PC-3 (cell line): ENCODE data around the gene RPE65.

ENCODE experiments used
- EZH2 ChIP-seq: fragments of 300-600 bp; sonication (generic); IDR thresholded peaks from one replicate; pipeline ENCODE4 v1.6.1; 2017; ENCODE audit warnings: antibody characterized with exemption, mild to moderate bottlenecking, low read length; ENCODE audit not compliant: unreplicated experiment
- EZH2phosphoT487 ChIP-seq: fragments of 300-600 bp; sonication (generic); IDR thresholded peaks from 2 replicates; pipeline ENCODE4 v1.6.1; 2018; ENCODE audit warnings: mild to moderate bottlenecking, antibody characterized with exemption, low read length, borderline replicate concordance
- TF ChIP-seq, protein P1 (sequence below): fragments of 300-600 bp; sonication (generic); conservative IDR thresholded peaks from 2 replicates; pipeline ENCODE4 v1.5.1; 2017; ENCODE audit warnings: antibody characterized with exemption, low read depth, mild to moderate bottlenecking, low read length

GRCh38 chr1:68454534-68454933, 4.8 kb upstream of the RPE65 start:
- TF ChIP-seq EZH2 (no peak), EZH2phosphoT487 (no peak)
- TF ChIP-seq, protein P1, sequence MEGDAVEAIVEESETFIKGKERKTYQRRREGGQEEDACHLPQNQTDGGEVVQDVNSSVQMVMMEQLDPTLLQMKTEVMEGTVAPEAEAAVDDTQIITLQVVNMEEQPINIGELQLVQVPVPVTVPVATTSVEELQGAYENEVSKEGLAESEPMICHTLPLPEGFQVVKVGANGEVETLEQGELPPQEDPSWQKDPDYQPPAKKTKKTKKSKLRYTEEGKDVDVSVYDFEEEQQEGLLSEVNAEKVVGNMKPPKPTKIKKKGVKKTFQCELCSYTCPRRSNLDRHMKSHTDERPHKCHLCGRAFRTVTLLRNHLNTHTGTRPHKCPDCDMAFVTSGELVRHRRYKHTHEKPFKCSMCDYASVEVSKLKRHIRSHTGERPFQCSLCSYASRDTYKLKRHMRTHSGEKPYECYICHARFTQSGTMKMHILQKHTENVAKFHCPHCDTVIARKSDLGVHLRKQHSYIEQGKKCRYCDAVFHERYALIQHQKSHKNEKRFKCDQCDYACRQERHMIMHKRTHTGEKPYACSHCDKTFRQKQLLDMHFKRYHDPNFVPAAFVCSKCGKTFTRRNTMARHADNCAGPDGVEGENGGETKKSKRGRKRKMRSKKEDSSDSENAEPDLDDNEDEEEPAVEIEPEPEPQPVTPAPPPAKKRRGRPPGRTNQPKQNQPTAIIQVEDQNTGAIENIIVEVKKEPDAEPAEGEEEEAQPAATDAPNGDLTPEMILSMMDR: no peak
